Tibial nerve (tissue), 4 donors: ENCODE measurements around the gene CACNG6. TPM values are rescaled to one million over a fixed set of nuclear protein-coding genes. Genes with fewer than 3 reads are reported as not detected.

Experiments
- DNase-seq, 2 donors: peaks; one replicate each; pipeline ENCODE4 v3.0.0-alpha.2; 2019; ENCODE audit warnings: low spot score in 2 of 2
- H3K27ac ChIP-seq, 4 donors: fragments of 200-600 bp; sonication (generic) in 3 of 4; one replicate each; pipeline ENCODE4 v1.5.1; 2017 to 2019; ENCODE audit warnings: mild to moderate bottlenecking in 1 of 4
- H3K27me3 ChIP-seq, 2 donors: fragments of 200-600 bp; sonication (generic) in 1 of 2; one replicate each; pipeline versions ENCODE4 v1.5.1 to v1.6.0; 2017 to 2019
- H3K36me3 ChIP-seq, 3 donors: fragments of 200-600 bp; sonication (generic); one replicate each; pipeline ENCODE4 v1.5.1; 2018 to 2019
- H3K4me1 ChIP-seq, 4 donors: fragments of 200-600 bp; sonication (generic) in 3 of 4; one replicate each; pipeline ENCODE4 v1.5.1; 2017 to 2019
- H3K4me3 ChIP-seq, 4 donors: fragments of 200-600 bp; sonication (generic) in 3 of 4; one replicate each; pipeline ENCODE4 v1.5.1; 2017 to 2019; ENCODE audit warnings: mild to moderate bottlenecking in 1 of 4, moderate library complexity in 1 of 4
- H3K9me3 ChIP-seq, 4 donors: fragments of 200-600 bp; sonication (generic) in 3 of 4; one replicate each; pipeline ENCODE4 v1.5.1; 2017 to 2019
- EP300 ChIP-seq, 2 donors: sonication (generic); formaldehyde crosslinking; IDR thresholded peaks; one replicate each; pipeline ENCODE4 v1.6.1; 2017; ENCODE audit warnings: antibody characterized with exemption in 2 of 2, mild to moderate bottlenecking in 1 of 2
- POLR2A ChIP-seq, 2 donors: fragments of 450-650 bp; IDR thresholded peaks; one replicate each; pipeline ENCODE4 v1.6.1; 2017; ENCODE audit warnings: antibody characterized with exemption in 2 of 2, mild to moderate bottlenecking in 2 of 2, moderate library complexity in 2 of 2
- WGBS, 2 donors: methylation state at CpG; one replicate each; pipeline ENCODE4 v1.1.5; 2018; 5-methylcytosine and 5-hydroxymethylcytosine counted together
- total RNA-seq, 4 donors: library from RNA; depleted of rRNA; stranded (reverse); fragments of >200 nt; gene quantifications; one replicate each; pipeline ENCODE4 v1.1.0, GENCODE V29; 2016
- TF ChIP-seq, protein P1 (sequence below), 5 experiments: fragments of 200-600 bp in 3 of 5; fragments of 450-650 bp in 2 of 5; sonication (generic) in 3 of 5; IDR thresholded peaks; one replicate each; pipeline ENCODE4 v1.5.1; 2016 to 2019; ENCODE audit warnings: antibody characterized with exemption in 5 of 5, mild to moderate bottlenecking in 3 of 5, moderate library complexity in 2 of 5

CACNG6 gene
- total RNA-seq, 4 donors from 2014 or later: not detected

DNA sequence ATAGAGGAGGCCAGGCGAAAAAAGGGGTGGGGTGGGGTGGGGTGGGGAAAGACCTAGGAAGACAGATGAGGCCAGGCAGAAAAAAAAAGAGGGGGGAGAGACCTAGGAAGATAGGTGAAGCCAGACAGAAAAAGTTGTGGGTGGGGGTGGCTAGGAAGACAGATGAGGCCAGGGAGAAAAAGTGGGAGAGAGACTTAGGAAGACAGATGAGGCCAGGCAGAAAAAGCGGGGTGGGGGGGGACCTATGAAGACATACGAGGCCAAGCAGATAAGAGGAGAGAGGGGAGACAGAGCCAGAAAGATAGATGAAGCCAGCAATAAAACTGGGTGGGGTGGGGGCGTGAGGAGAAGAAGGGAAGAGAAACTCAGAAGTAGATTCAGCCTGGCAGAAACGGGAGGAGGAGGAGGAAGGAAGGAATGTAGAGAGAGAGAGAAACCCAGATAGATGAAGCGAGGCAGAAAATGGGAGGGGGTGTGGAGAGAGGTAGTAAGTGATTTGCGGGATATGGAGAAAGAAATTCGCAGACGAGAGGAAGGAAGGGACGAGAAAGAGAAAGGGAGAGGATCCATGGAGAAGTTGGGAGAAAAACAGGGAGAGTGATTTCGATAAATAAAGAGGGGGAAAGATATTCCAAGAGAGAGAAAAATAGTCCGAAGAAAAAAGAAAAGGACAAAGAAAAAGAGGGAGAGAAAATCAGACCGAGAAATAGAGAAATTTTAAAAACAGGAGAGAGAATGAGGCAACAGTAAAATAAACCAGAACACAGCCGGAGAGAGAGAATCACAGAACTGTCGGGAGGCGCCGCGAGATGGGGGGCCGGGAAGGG lies 12.2 kb upstream of the CACNG6 start:
- peaks cover 0 to 66% of the 10 kb centered on the region in 2 donors for H3K27me3 ChIP-seq
- no peak for TF ChIP-seq EP300 (IDR thresholded peaks at IDR 0.05)
- no peak for TF ChIP-seq POLR2A (IDR thresholded peaks at IDR 0.05)
- TF ChIP-seq, protein P1, sequence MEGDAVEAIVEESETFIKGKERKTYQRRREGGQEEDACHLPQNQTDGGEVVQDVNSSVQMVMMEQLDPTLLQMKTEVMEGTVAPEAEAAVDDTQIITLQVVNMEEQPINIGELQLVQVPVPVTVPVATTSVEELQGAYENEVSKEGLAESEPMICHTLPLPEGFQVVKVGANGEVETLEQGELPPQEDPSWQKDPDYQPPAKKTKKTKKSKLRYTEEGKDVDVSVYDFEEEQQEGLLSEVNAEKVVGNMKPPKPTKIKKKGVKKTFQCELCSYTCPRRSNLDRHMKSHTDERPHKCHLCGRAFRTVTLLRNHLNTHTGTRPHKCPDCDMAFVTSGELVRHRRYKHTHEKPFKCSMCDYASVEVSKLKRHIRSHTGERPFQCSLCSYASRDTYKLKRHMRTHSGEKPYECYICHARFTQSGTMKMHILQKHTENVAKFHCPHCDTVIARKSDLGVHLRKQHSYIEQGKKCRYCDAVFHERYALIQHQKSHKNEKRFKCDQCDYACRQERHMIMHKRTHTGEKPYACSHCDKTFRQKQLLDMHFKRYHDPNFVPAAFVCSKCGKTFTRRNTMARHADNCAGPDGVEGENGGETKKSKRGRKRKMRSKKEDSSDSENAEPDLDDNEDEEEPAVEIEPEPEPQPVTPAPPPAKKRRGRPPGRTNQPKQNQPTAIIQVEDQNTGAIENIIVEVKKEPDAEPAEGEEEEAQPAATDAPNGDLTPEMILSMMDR (IDR thresholded peaks at IDR 0.05): no peak
- H3K4me1 ChIP-seq: peaks cover 0 to 32% (median 0%) of the 10 kb centered on the region in 4 donors
- H3K27ac ChIP-seq: no peak overlapping the region
- H3K4me3 ChIP-seq: peak overlapping the region in 1 of 4 donors; percentile 28
- 3% methylated on average over 19 of the region's 19 CpGs for WGBS, 2 donors
- peaks cover 0 to 5% (median 0%) of the 10 kb centered on the region in 4 donors for H3K9me3 ChIP-seq
- DNase-seq: no peak
- no peaks in the 10 kb centered on the region for H3K36me3 ChIP-seq

DNA sequence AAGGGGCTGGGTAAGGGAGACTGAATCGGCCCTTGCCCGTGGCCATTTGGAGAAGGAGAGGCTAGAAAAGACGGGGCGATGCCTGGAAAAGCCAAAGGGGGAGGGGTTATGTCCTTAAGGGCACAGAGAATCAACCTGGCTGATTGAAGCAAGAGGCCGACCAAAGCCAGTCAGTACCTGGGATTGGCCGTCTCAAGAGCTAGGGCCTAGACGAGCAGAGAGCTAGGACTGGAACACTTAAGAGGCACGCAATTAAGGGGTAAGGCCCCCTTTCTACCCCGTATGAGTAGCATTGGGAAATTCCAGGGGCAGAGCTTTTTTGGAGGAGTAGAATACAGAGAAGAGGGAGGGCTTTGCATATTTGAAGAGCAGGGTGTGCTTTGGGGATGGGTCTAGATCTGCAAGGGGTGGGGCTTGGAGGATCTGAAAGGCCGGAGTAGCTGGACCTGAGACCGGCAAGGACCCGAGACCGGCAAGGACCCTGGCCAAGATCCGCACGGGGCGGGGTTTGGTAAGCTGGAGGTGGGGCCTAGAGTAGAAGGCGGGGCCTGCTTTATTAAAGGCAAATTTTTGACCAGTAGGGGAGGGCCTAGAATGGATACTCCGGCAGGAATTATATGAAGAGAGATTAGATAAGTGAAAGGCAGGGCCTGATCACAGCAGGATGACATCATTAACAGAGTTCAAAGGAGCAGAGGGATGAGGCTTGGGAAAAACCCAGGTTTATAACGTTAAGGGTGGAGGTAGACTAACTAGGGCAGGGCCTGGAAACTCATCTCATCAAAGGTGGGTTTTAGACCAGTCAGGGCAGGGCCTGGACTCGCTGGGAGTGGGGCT lies 10.7 kb upstream of the CACNG6 start:
- peaks cover 0 to 66% of the 10 kb centered on the region in 2 donors for H3K27me3 ChIP-seq
- peaks cover 0 to 32% (median 0%) of the 10 kb centered on the region in 4 donors for H3K4me1 ChIP-seq
- DNase-seq: no peak
- 24 to 25% methylated on average over 20 of the region's 20 CpGs for WGBS, 2 donors
- peaks cover 0 to 5% (median 0%) of the 10 kb centered on the region in 4 donors for H3K9me3 ChIP-seq
- no peak for TF ChIP-seq POLR2A (IDR thresholded peaks at IDR 0.05)
- no peak for TF ChIP-seq EP300 (IDR thresholded peaks at IDR 0.05)
- TF ChIP-seq, protein P1 (IDR thresholded peaks at IDR 0.05): no peak
- H3K27ac ChIP-seq: no peak overlapping the region
- no peaks in the 10 kb centered on the region for H3K36me3 ChIP-seq
- peak overlapping the region in 1 of 4 donors; percentile 28 for H3K4me3 ChIP-seq

DNA sequence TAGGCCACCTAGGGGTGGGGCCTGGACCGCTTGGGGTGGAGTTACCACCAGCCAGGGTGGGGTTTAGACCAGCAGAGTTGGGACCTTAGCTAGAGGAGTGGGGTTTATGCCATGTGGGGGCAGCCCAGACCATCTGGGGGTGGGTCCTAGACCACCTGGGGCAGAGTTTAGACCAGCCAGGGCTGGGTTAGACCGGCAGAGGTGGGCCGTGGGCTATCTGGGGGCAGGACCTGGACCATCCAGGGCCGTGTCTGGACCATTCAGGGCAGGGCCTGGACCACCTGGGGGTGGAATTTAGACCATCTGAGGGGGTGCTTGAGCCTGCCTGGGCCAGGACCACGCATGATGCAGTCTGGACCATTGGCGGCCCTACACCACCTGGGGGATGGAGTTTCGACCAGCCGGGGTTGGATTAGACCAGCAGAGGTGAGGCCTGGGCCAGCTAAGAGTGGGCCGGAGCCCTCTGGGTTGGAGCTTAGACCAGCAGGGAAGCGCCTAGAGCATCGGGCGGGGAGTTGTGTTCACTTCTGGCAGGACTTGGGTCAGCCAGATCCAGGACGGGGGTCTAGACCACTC lies 10.0 kb upstream of the CACNG6 start:
- H3K36me3 ChIP-seq: no peaks in the 10 kb centered on the region
- DNase-seq: no peak
- H3K9me3 ChIP-seq: peaks cover 0 to 5% (median 0%) of the 10 kb centered on the region in 4 donors
- peaks cover 0 to 59% of the 10 kb centered on the region in 2 donors for H3K27me3 ChIP-seq
- TF ChIP-seq, protein P1 (IDR thresholded peaks at IDR 0.05): no peak
- H3K4me3 ChIP-seq: peak overlapping the region in 1 of 4 donors; percentile 40
- WGBS, 2 donors: 66 to 74% methylated on average over 9 to 13 of the region's 13 CpGs
- H3K4me1 ChIP-seq: peaks cover 0 to 32% (median 0%) of the 10 kb centered on the region in 4 donors
- H3K27ac ChIP-seq: no peak overlapping the region

DNA sequence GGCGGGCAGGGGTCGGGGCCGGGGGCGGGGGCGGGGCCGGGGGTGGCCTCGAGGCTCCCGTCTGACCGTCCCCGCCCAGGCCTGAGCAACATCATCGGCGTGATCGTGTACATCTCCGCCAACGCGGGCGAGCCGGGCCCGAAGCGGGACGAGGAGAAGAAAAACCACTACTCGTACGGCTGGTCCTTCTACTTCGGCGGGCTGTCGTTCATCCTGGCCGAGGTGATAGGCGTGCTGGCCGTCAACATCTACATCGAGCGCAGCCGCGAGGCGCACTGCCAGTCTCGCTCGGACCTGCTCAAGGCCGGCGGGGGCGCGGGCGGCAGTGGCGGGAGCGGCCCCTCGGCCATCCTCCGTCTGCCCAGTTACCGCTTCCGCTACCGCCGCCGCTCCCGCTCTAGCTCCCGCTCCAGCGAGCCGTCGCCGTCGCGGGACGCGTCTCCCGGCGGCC lies 9.4 kb upstream of the CACNG6 start:
- TF ChIP-seq POLR2A (IDR thresholded peaks at IDR 0.05): no peak
- TF ChIP-seq EP300 (IDR thresholded peaks at IDR 0.05): no peak
- TF ChIP-seq, protein P1 (IDR thresholded peaks at IDR 0.05): no peak
- peaks cover 0 to 5% (median 0%) of the 10 kb centered on the region in 4 donors for H3K9me3 ChIP-seq
- 0 to 8% methylated on average over 10 to 48 of the region's 62 CpGs for WGBS, 2 donors
- peak overlapping the region in 1 of 4 donors; percentile 9 for H3K27ac ChIP-seq
- H3K36me3 ChIP-seq: no peaks in the 10 kb centered on the region
- H3K4me1 ChIP-seq: peaks cover 0 to 32% (median 0%) of the 10 kb centered on the region in 4 donors
- H3K4me3 ChIP-seq: peak overlapping the region in 2 of 4 donors; percentile 15 to 40
- peaks cover 0 to 55% of the 10 kb centered on the region in 2 donors for H3K27me3 ChIP-seq
- DNase-seq: no peak
